MM.1S (cell line): Measurements from ENCODE around the gene MYO1G.

Experiments used
- DNase-seq: peaks from one replicate; pipeline ENCODE4 v3.0.0-alpha.2; 2015
- H2AFZ ChIP-seq: fragments of 300-600 bp; sonication (generic); 2 replicates; pipeline ENCODE4 v1.6.0; 2016; ENCODE audit warnings: antibody characterized with exemption, low read length
- H3F3A ChIP-seq: fragments of 300-600 bp; sonication (generic); 2 replicates; pipeline ENCODE4 v1.6.1; 2016; ENCODE audit warnings: mild to moderate bottlenecking, antibody characterized with exemption, low read length, moderate library complexity, mixed read lengths; ENCODE audit not compliant: insufficient read depth
- H3K27ac ChIP-seq: fragments of 300-600 bp; sonication (generic); 2 replicates; pipeline ENCODE4 v1.5.1; 2016; ENCODE audit warnings: mild to moderate bottlenecking, low read length
- H3K27me3 ChIP-seq: fragments of 300-600 bp; sonication (generic); replicated peaks from 2 replicates; pipeline ENCODE4 v1.6.0; 2016; ENCODE audit warnings: low read length; ENCODE audit not compliant: insufficient read depth
- H3K36me3 ChIP-seq: fragments of 300-600 bp; sonication (generic); replicated peaks from 2 replicates; pipeline ENCODE4 v1.6.1; 2016; ENCODE audit warnings: mild to moderate bottlenecking, low read length, mixed read lengths; ENCODE audit not compliant: insufficient read depth
- H3K4me1 ChIP-seq: fragments of 300-600 bp; sonication (generic); 2 replicates; pipeline ENCODE4 v1.6.1; 2016; ENCODE audit warnings: low read length, mixed read lengths
- H3K4me2 ChIP-seq: fragments of 300-600 bp; sonication (generic); 2 replicates; pipeline ENCODE4 v1.6.0; 2016; ENCODE audit warnings: low read depth, low read length
- H3K4me3 ChIP-seq: fragments of 300-600 bp; sonication (generic); 2 replicates; pipeline ENCODE4 v1.5.1; 2016; ENCODE audit warnings: low read length, mixed read lengths
- H3K79me2 ChIP-seq: fragments of 300-600 bp; sonication (generic); 2 replicates; pipeline ENCODE4 v1.6.1; 2016; ENCODE audit warnings: mixed run types, low read length, mixed read lengths
- H3K9ac ChIP-seq: fragments of 300-600 bp; sonication (generic); 2 replicates; pipeline ENCODE4 v1.6.1; 2016; ENCODE audit warnings: low read length, mixed read lengths
- H3K9me2 ChIP-seq: fragments of 300-600 bp; sonication (generic); replicated peaks from 2 replicates; pipeline ENCODE4 v1.6.1; 2016; ENCODE audit warnings: mild to moderate bottlenecking, low read length, mixed read lengths; ENCODE audit not compliant: insufficient read depth
- H3K9me3 ChIP-seq: fragments of 300-600 bp; sonication (generic); replicated peaks from 2 replicates; pipeline ENCODE4 v1.6.1; 2016; ENCODE audit warnings: mild to moderate bottlenecking, low read length, mixed read lengths; ENCODE audit not compliant: insufficient read depth
- H4K20me1 ChIP-seq: fragments of 300-600 bp; sonication (generic); 2 replicates; pipeline ENCODE4 v1.6.1; 2016; ENCODE audit warnings: mild to moderate bottlenecking, low read length, moderate library complexity, mixed read lengths; ENCODE audit not compliant: insufficient read depth
- EZH2 ChIP-seq: fragments of 300-600 bp; sonication (generic); optimal IDR thresholded peaks from 2 replicates; pipeline ENCODE3; 2017; ENCODE audit warnings: low read depth, mild to moderate bottlenecking, antibody characterized with exemption, low read length, mixed read lengths
- EZH2phosphoT487 ChIP-seq: fragments of 300-600 bp; sonication (generic); IDR thresholded peaks from 2 replicates; pipeline ENCODE4 v1.6.1; 2018; ENCODE audit warnings: antibody characterized with exemption, low read length
- TF ChIP-seq, protein P1 (sequence below): fragments of 300-600 bp; sonication (generic); IDR thresholded peaks from 2 replicates; pipeline ENCODE4 v1.5.1; 2016; ENCODE audit warnings: antibody characterized with exemption, low read length, mixed read lengths

Gene MYO1G

DNA sequence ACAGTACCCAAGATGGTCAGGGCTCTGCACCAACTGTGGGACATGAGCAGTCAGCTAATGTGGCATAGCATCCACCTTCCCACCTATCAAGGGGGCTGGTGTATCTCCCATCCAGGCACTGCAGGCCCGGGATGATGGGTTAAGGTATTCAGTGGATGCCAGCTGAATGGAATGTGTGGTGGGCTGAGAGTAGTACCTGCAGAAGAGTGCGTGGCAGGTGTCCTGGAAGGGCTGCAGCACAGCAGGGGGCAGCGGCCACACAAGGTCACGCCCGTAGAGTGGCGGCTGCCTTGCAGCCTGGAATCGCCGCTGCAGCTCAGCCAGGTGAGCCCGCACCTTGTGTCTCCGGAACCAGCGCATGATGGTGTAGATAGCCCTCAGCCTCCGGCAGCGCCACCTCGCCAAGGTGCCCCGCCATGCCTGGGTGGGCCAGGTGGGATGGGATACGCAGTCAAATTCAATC, 13.3 kb downstream of the MYO1G start:
- H3F3A ChIP-seq = no peaks in the 10 kb centered on the region
- DNase-seq = no peak
- H3K4me3 ChIP-seq = no peak overlapping the region
- H3K4me2 ChIP-seq = no peak overlapping the region
- H3K9me2 ChIP-seq = no peaks in the 10 kb centered on the region
- no peaks in the 10 kb centered on the region for H3K79me2 ChIP-seq
- H2AFZ ChIP-seq = no peak overlapping the region
- H3K27ac ChIP-seq = no peak overlapping the region
- H3K36me3 ChIP-seq = no peaks in the 10 kb centered on the region
- no peaks in the 10 kb centered on the region for H3K4me1 ChIP-seq
- TF ChIP-seq EZH2 (no peak), EZH2phosphoT487 (no peak)
- TF ChIP-seq, protein P1, sequence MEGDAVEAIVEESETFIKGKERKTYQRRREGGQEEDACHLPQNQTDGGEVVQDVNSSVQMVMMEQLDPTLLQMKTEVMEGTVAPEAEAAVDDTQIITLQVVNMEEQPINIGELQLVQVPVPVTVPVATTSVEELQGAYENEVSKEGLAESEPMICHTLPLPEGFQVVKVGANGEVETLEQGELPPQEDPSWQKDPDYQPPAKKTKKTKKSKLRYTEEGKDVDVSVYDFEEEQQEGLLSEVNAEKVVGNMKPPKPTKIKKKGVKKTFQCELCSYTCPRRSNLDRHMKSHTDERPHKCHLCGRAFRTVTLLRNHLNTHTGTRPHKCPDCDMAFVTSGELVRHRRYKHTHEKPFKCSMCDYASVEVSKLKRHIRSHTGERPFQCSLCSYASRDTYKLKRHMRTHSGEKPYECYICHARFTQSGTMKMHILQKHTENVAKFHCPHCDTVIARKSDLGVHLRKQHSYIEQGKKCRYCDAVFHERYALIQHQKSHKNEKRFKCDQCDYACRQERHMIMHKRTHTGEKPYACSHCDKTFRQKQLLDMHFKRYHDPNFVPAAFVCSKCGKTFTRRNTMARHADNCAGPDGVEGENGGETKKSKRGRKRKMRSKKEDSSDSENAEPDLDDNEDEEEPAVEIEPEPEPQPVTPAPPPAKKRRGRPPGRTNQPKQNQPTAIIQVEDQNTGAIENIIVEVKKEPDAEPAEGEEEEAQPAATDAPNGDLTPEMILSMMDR = no peak
- H3K27me3 ChIP-seq = no peaks in the 10 kb centered on the region
- H3K9ac ChIP-seq = no peak overlapping the region
- H3K9me3 ChIP-seq = no peaks in the 10 kb centered on the region
- no peaks in the 10 kb centered on the region for H4K20me1 ChIP-seq

DNA sequence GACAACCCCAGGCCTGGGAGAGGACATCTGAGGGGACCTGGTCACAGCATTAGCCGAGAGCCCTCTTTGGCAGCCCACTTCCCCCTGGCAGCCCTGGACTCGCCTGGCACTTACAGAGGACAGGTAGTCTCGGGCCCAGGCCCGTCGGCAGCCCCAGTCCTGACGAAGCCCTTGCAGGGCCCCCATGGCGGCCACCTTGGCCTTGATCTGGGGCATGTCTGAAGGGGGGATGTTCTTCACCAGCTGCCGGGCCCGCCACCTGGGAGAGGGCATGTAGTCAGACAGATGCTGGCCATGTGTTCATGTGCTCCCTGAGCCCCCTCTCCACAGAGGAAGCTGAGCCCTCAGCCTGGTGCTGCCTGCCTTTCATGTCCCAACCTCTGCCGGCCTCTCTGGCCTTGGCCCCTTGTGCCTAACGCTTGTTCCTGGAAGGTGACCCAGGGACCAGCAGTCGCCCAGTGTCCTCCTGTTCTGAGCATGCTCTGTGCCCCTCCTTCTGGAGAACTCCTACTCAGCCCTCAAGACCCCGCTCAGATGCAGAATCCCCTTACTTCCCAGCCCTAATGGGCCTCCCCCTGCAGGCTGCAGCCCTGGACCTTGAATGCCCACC, 13.9 kb downstream of the MYO1G start:
- H3K4me3 ChIP-seq = no peak overlapping the region
- H3K9me2 ChIP-seq = no peaks in the 10 kb centered on the region
- no peak overlapping the region for H2AFZ ChIP-seq
- no peaks in the 10 kb centered on the region for H3K79me2 ChIP-seq
- H3K36me3 ChIP-seq = no peaks in the 10 kb centered on the region
- H3K27me3 ChIP-seq = no peaks in the 10 kb centered on the region
- no peak overlapping the region for H3K9ac ChIP-seq
- H4K20me1 ChIP-seq = no peaks in the 10 kb centered on the region
- H3K27ac ChIP-seq = no peak overlapping the region
- no peaks in the 10 kb centered on the region for H3F3A ChIP-seq
- no peak for TF ChIP-seq EZH2
- TF ChIP-seq EZH2phosphoT487 = no peak
- TF ChIP-seq, protein P1 = no peak
- H3K4me1 ChIP-seq = peaks cover 5% of the 10 kb centered on the region
- DNase-seq = no peak
- no peaks in the 10 kb centered on the region for H3K9me3 ChIP-seq
- no peak overlapping the region for H3K4me2 ChIP-seq

DNA sequence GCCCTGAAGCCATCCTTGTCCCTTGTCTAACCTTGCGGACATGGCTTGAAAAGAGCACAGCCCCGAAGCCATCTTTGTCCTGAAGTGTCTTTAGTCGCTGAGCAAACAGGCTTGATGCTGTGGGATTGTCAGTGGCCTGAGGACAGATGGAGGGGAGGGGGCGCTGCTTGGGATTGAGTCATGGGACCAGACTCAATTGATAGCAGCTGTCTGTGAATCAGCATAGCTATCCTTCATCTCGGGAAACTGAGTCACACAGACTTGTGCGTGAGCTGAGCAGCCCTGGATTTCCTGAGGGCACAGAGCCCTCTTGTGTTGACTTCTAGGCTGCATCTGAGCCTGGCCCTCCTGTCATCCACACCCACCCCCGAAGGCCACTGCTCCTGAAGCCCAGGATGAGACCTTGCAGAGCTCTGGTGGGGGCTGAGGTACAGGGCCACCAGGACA, 14.4 kb downstream of the MYO1G start:
- no peak overlapping the region for H3K27ac ChIP-seq
- TF ChIP-seq, protein P1 = peak; percentile 21
- no peak for TF ChIP-seq EZH2phosphoT487
- no peak for TF ChIP-seq EZH2
- no peak overlapping the region for H3K9ac ChIP-seq

More for the DNA sequence above, 14.4 kb downstream of the MYO1G start:
- Histone ChIP-seq H3K9me3 (no peaks in the 10 kb centered on the region), H3K4me2 (no peak overlapping the region), H3K4me1 (peaks cover 10% of the 10 kb centered on the region), H3F3A (peaks cover 2% of the 10 kb centered on the region; the same call in 1 of the 2 replicates), H3K27me3 (no peaks in the 10 kb centered on the region), H2AFZ (no peak overlapping the region), H3K79me2 (no peaks in the 10 kb centered on the region), H3K9me2 (no peaks in the 10 kb centered on the region), H3K4me3 (no peak overlapping the region), H4K20me1 (no peaks in the 10 kb centered on the region), H3K36me3 (no peaks in the 10 kb centered on the region)
- DNase-seq = no peak
